Stomach (tissue), 4 donors: ENCODE data around the gene GRIA4.

Source experiments
- EP300 ChIP-seq: sonication (generic); formaldehyde crosslinking; IDR thresholded peaks from one replicate; pipeline ENCODE4 v1.6.1; 2017; ENCODE audit warnings: antibody characterized with exemption
- POLR2A ChIP-seq, 4 donors: fragments of 450-650 bp; IDR thresholded peaks; one replicate each; pipeline ENCODE4 v1.6.1; 2016; ENCODE audit warnings: antibody characterized with exemption in 4 of 4, control low read depth in 2 of 4, mild to moderate bottlenecking in 1 of 4, moderate library complexity in 1 of 4
- POLR2AphosphoS5 ChIP-seq, 3 donors: sonication (generic); formaldehyde crosslinking; IDR thresholded peaks; one replicate each; pipeline ENCODE4 v1.6.1; 2016; ENCODE audit warnings: antibody characterized with exemption in 3 of 3
- TF ChIP-seq, protein P1 (sequence below), 7 experiments: fragments of 450-650 bp in 4 of 7; fragments of 200-600 bp in 3 of 7; sonication (generic) in 3 of 7; IDR thresholded peaks; one replicate each; pipeline ENCODE4 v1.5.1; 2016 to 2019; ENCODE audit warnings: antibody characterized with exemption in 7 of 7, control low read depth in 2 of 7, mild to moderate bottlenecking in 1 of 7

GRCh38 chr11:105763594-105763993 is 153.7 kb downstream of the GRIA4 start:
- TF ChIP-seq, protein P1, sequence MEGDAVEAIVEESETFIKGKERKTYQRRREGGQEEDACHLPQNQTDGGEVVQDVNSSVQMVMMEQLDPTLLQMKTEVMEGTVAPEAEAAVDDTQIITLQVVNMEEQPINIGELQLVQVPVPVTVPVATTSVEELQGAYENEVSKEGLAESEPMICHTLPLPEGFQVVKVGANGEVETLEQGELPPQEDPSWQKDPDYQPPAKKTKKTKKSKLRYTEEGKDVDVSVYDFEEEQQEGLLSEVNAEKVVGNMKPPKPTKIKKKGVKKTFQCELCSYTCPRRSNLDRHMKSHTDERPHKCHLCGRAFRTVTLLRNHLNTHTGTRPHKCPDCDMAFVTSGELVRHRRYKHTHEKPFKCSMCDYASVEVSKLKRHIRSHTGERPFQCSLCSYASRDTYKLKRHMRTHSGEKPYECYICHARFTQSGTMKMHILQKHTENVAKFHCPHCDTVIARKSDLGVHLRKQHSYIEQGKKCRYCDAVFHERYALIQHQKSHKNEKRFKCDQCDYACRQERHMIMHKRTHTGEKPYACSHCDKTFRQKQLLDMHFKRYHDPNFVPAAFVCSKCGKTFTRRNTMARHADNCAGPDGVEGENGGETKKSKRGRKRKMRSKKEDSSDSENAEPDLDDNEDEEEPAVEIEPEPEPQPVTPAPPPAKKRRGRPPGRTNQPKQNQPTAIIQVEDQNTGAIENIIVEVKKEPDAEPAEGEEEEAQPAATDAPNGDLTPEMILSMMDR (IDR thresholded peaks at IDR 0.05): no peak
- TF ChIP-seq EP300 (no peak), POLR2A (IDR thresholded peaks at IDR 0.05) (no peak), POLR2AphosphoS5 (IDR thresholded peaks at IDR 0.05) (no peak)
